Measurements from ENCODE around the gene STT3B.

Gene STT3B

GRCh38 chr3:31589228-31589627 lies 56.5 kb downstream of the STT3B start:
- Histone ChIP-seq H3K4me1 (ENCODE audit: low read length) (no peaks in the 10 kb centered on the region), H3K9me2 (replicated peaks; ENCODE audit: insufficient read depth, low read length) (no peaks in the 10 kb centered on the region), H3K27ac (ENCODE audit: low read length) (no peak overlapping the region), H3K36me3 (replicated peaks; ENCODE audit: insufficient read depth, low read length) (0 out of 2 replicates have a peak, but pooled peaks cover 4% of the 10 kb centered on the region), H3K79me2 (ENCODE audit: low read length) (peaks cover 96% of the 10 kb centered on the region), H3K4me2 (ENCODE audit: low read depth, low read length) (no peak overlapping the region), H3K9me3 (replicated peaks; ENCODE audit: insufficient read depth, low read length) (no peaks in the 10 kb centered on the region), H4K20me1 (ENCODE audit: insufficient read depth, low read length) (no peaks in the 10 kb centered on the region), H3K4me3 (ENCODE audit: low read length) (no peak overlapping the region), H2AFZ (ENCODE audit: low read length) (no peak overlapping the region), H3F3A (ENCODE audit: insufficient read depth, low read length) (no peaks in the 10 kb centered on the region), H3K9ac (ENCODE audit: low read length) (no peak overlapping the region), H3K27me3 (replicated peaks; ENCODE audit: insufficient read depth, low read length) (no peaks in the 10 kb centered on the region)
- no peak for TF ChIP-seq EZH2 (optimal IDR thresholded peaks at IDR 0.05; ENCODE audit: low read depth, low read length)
- no peak for TF ChIP-seq CTCF (IDR thresholded peaks at IDR 0.05; ENCODE audit: low read length)
- no peak for TF ChIP-seq EZH2phosphoT487 (IDR thresholded peaks at IDR 0.05; ENCODE audit: low read length)
- no peak for DNase-seq

- no peak overlapping the region for H3K9ac ChIP-seq (ENCODE audit: low read length)
- no peaks in the 10 kb centered on the region for H3K4me1 ChIP-seq (ENCODE audit: low read length)
- no peak for DNase-seq
- no peaks in the 10 kb centered on the region for H4K20me1 ChIP-seq (ENCODE audit: insufficient read depth, low read length)
- H3K79me2 ChIP-seq (ENCODE audit: low read length): peaks cover 94% of the 10 kb centered on the region
- H3K4me2 ChIP-seq (ENCODE audit: low read depth, low read length): no peak overlapping the region
- H3K9me2 ChIP-seq (replicated peaks; ENCODE audit: insufficient read depth, low read length): no peaks in the 10 kb centered on the region
- H3K4me3 ChIP-seq (ENCODE audit: low read length): no peak overlapping the region
- no peaks in the 10 kb centered on the region for H3F3A ChIP-seq (ENCODE audit: insufficient read depth, low read length)
- 0 out of 2 replicates have a peak, but pooled peaks cover 4% of the 10 kb centered on the region for H3K36me3 ChIP-seq (replicated peaks; ENCODE audit: insufficient read depth, low read length)
- TF ChIP-seq EZH2phosphoT487 (IDR thresholded peaks at IDR 0.05; ENCODE audit: low read length) (no peak), EZH2 (optimal IDR thresholded peaks at IDR 0.05; ENCODE audit: low read depth, low read length) (no peak), CTCF (IDR thresholded peaks at IDR 0.05; ENCODE audit: low read length) (no peak)
- no peak overlapping the region for H2AFZ ChIP-seq (ENCODE audit: low read length)
- H3K9me3 ChIP-seq (replicated peaks; ENCODE audit: insufficient read depth, low read length): no peaks in the 10 kb centered on the region
- H3K27ac ChIP-seq (ENCODE audit: low read length): no peak overlapping the region
- H3K27me3 ChIP-seq (replicated peaks; ENCODE audit: insufficient read depth, low read length): no peaks in the 10 kb centered on the region
Observed at GRCh38 chr3:31590650-31591049, 57.9 kb downstream of the STT3B start.

- no peak overlapping the region for H3K9ac ChIP-seq (ENCODE audit: low read length)
- H3K4me2 ChIP-seq (ENCODE audit: low read depth, low read length): no peak overlapping the region
- no peak overlapping the region for H3K27ac ChIP-seq (ENCODE audit: low read length)
- no peaks in the 10 kb centered on the region for H4K20me1 ChIP-seq (ENCODE audit: insufficient read depth, low read length)
- no peaks in the 10 kb centered on the region for H3K9me2 ChIP-seq (replicated peaks; ENCODE audit: insufficient read depth, low read length)
- H3K27me3 ChIP-seq (replicated peaks; ENCODE audit: insufficient read depth, low read length): no peaks in the 10 kb centered on the region
- H3K9me3 ChIP-seq (replicated peaks; ENCODE audit: insufficient read depth, low read length): no peaks in the 10 kb centered on the region
- no peak overlapping the region for H3K4me3 ChIP-seq (ENCODE audit: low read length)
- H3K36me3 ChIP-seq (replicated peaks; ENCODE audit: insufficient read depth, low read length): peaks cover 4% of the 10 kb centered on the region; the same call in 1 of the 2 replicates
- no peak for DNase-seq
- H3K79me2 ChIP-seq (ENCODE audit: low read length): peaks cover 84% of the 10 kb centered on the region
- TF ChIP-seq EZH2phosphoT487 (IDR thresholded peaks at IDR 0.05; ENCODE audit: low read length) (no peak), CTCF (IDR thresholded peaks at IDR 0.05; ENCODE audit: low read length) (no peak), EZH2 (optimal IDR thresholded peaks at IDR 0.05; ENCODE audit: low read depth, low read length) (no peak)
- no peak overlapping the region for H2AFZ ChIP-seq (ENCODE audit: low read length)
- H3F3A ChIP-seq (ENCODE audit: insufficient read depth, low read length): no peaks in the 10 kb centered on the region
- no peaks in the 10 kb centered on the region for H3K4me1 ChIP-seq (ENCODE audit: low read length)
Observed at GRCh38 chr3:31592764-31593163, 60.0 kb downstream of the STT3B start.
